ENCODE measurements around the gene NET1. TPM values are rescaled to one million over a fixed set of nuclear protein-coding genes. Genes with fewer than 3 reads are reported as not detected.

The NET1 gene, protein sequence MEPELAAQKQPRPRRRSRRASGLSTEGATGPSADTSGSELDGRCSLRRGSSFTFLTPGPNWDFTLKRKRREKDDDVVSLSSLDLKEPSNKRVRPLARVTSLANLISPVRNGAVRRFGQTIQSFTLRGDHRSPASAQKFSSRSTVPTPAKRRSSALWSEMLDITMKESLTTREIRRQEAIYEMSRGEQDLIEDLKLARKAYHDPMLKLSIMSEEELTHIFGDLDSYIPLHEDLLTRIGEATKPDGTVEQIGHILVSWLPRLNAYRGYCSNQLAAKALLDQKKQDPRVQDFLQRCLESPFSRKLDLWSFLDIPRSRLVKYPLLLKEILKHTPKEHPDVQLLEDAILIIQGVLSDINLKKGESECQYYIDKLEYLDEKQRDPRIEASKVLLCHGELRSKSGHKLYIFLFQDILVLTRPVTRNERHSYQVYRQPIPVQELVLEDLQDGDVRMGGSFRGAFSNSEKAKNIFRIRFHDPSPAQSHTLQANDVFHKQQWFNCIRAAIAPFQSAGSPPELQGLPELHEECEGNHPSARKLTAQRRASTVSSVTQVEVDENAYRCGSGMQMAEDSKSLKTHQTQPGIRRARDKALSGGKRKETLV
- 10 to 100 TPM; 41.5 to 52.0 TPM for polyA plus RNA-seq

GRCh38 chr10:5412277-5412941 is at the start of gene NET1:
NET1 (plus strand) TSS chr10:5412557; CDS start chr10:5412693, 136 bp downstream.
- WGBS, 2 donors: 0 to 1% methylated on average over 45 to 48 of the region's 48 CpGs
- peaks cover 0 to 2% of the 10 kb centered on the region in 2 donors for H3K36me3 ChIP-seq (ENCODE audit: control insufficient read depth in 2 of 2, insufficient read depth in 2 of 2, low read length in 1 of 2)
- no peaks in the 10 kb centered on the region for H3K27me3 ChIP-seq (ENCODE audit: control insufficient read depth in 1 of 2, insufficient read depth in 2 of 2, low read length in 2 of 2)
- peak within 1 kb of the TSS; percentile 70 to 75 for H3K27ac ChIP-seq (ENCODE audit: low read depth in 2 of 2, low read length in 1 of 2)
- no peaks in the 10 kb centered on the region for H3K9me3 ChIP-seq (ENCODE audit: control insufficient read depth in 2 of 2, insufficient read depth in 1 of 2, low read depth in 1 of 2, low read length in 1 of 2)
- peak within 1 kb of the TSS; percentile 76 to 80 for H3K4me3 ChIP-seq (ENCODE audit: low read depth in 1 of 2, low read length in 2 of 2)
- no peaks in the 10 kb centered on the region for H3K4me1 ChIP-seq (ENCODE audit: control insufficient read depth in 2 of 2, insufficient read depth in 2 of 2, low read length in 1 of 2)

DNA sequence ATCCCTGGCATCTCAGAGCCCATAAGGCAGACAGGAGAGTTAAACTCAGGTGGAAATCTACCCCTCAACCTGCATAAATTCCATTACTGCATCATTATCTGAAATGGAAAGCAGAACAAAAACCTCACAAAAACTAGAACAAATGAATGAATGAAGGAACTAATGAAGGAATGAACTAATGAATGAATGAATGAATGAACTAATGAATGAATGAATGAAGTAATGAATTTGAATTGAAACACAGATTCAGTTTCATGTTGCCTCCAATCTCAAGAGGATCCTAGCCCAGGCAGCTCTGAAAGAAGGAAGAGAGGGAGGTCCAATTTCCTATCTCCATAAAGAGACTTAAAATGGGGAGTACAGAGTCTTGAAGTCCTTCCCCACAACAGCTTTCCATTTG is 49.5 kb upstream of the NET1 start:
- Histone ChIP-seq H3K27me3 (ENCODE audit: control insufficient read depth in 1 of 2, insufficient read depth in 2 of 2, low read length in 2 of 2) (peaks cover 0 to 2% of the 10 kb centered on the region in 2 donors), H3K4me3 (ENCODE audit: low read depth in 1 of 2, low read length in 2 of 2) (no peak overlapping the region), H3K27ac (ENCODE audit: low read depth in 2 of 2, low read length in 1 of 2) (no peak overlapping the region), H3K4me1 (ENCODE audit: control insufficient read depth in 2 of 2, insufficient read depth in 2 of 2, low read length in 1 of 2) (no peaks in the 10 kb centered on the region), H3K9me3 (ENCODE audit: control insufficient read depth in 2 of 2, insufficient read depth in 1 of 2, low read depth in 1 of 2, low read length in 1 of 2) (no peaks in the 10 kb centered on the region), H3K36me3 (ENCODE audit: control insufficient read depth in 2 of 2, insufficient read depth in 2 of 2, low read length in 1 of 2) (no peaks in the 10 kb centered on the region)

- Histone ChIP-seq H3K27me3 (ENCODE audit: control insufficient read depth in 1 of 2, insufficient read depth in 2 of 2, low read length in 2 of 2) (peaks cover 0 to 2% of the 10 kb centered on the region in 2 donors), H3K9me3 (ENCODE audit: control insufficient read depth in 2 of 2, insufficient read depth in 1 of 2, low read depth in 1 of 2, low read length in 1 of 2) (no peaks in the 10 kb centered on the region), H3K36me3 (ENCODE audit: control insufficient read depth in 2 of 2, insufficient read depth in 2 of 2, low read length in 1 of 2) (no peaks in the 10 kb centered on the region), H3K27ac (ENCODE audit: low read depth in 2 of 2, low read length in 1 of 2) (no peak overlapping the region), H3K4me1 (ENCODE audit: control insufficient read depth in 2 of 2, insufficient read depth in 2 of 2, low read length in 1 of 2) (no peaks in the 10 kb centered on the region), H3K4me3 (ENCODE audit: low read depth in 1 of 2, low read length in 2 of 2) (no peak overlapping the region)
- 76 to 87% methylated on average over 11 of the region's 11 CpGs for WGBS, 2 donors
These were observed 48.0 kb upstream of the NET1 start for GRCh38 chr10:5364374-5364773.

GRCh38 chr10:5364890-5365338 is 47.4 kb upstream of the NET1 start, which contains the start of gene UCN3:
UCN3 (plus strand) TSS chr10:5364966; CDS start chr10:5373721, 8,755 bp downstream.
- Histone ChIP-seq H3K36me3 (ENCODE audit: control insufficient read depth in 2 of 2, insufficient read depth in 2 of 2, low read length in 1 of 2) (no peaks in the 10 kb centered on the region), H3K4me3 (ENCODE audit: low read depth in 1 of 2, low read length in 2 of 2) (no peak within 1 kb of the TSS), H3K27me3 (ENCODE audit: control insufficient read depth in 1 of 2, insufficient read depth in 2 of 2, low read length in 2 of 2) (peaks cover 0 to 2% of the 10 kb centered on the region in 2 donors), H3K4me1 (ENCODE audit: control insufficient read depth in 2 of 2, insufficient read depth in 2 of 2, low read length in 1 of 2) (no peaks in the 10 kb centered on the region), H3K27ac (ENCODE audit: low read depth in 2 of 2, low read length in 1 of 2) (no peak within 1 kb of the TSS), H3K9me3 (ENCODE audit: control insufficient read depth in 2 of 2, insufficient read depth in 1 of 2, low read depth in 1 of 2, low read length in 1 of 2) (no peaks in the 10 kb centered on the region)
- 47 to 63% methylated on average over 21 of the region's 21 CpGs for WGBS, 2 donors

GRCh38 chr10:5365928-5366327 is 46.4 kb upstream of the NET1 start:
- H3K27ac ChIP-seq (ENCODE audit: low read depth in 2 of 2, low read length in 1 of 2): no peak overlapping the region
- no peak overlapping the region for H3K4me3 ChIP-seq (ENCODE audit: low read depth in 1 of 2, low read length in 2 of 2)
- no peaks in the 10 kb centered on the region for H3K9me3 ChIP-seq (ENCODE audit: control insufficient read depth in 2 of 2, insufficient read depth in 1 of 2, low read depth in 1 of 2, low read length in 1 of 2)
- H3K36me3 ChIP-seq (ENCODE audit: control insufficient read depth in 2 of 2, insufficient read depth in 2 of 2, low read length in 1 of 2): no peaks in the 10 kb centered on the region
- no peaks in the 10 kb centered on the region for H3K4me1 ChIP-seq (ENCODE audit: control insufficient read depth in 2 of 2, insufficient read depth in 2 of 2, low read length in 1 of 2)
- no peaks in the 10 kb centered on the region for H3K27me3 ChIP-seq (ENCODE audit: control insufficient read depth in 1 of 2, insufficient read depth in 2 of 2, low read length in 2 of 2)
- WGBS, 2 donors: 37 to 42% methylated on average over 5 of the region's 5 CpGs

- Histone ChIP-seq H3K4me3 (ENCODE audit: low read depth in 1 of 2, low read length in 2 of 2) (no peak overlapping the region), H3K27ac (ENCODE audit: low read depth in 2 of 2, low read length in 1 of 2) (no peak overlapping the region), H3K9me3 (ENCODE audit: control insufficient read depth in 2 of 2, insufficient read depth in 1 of 2, low read depth in 1 of 2, low read length in 1 of 2) (no peaks in the 10 kb centered on the region), H3K36me3 (ENCODE audit: control insufficient read depth in 2 of 2, insufficient read depth in 2 of 2, low read length in 1 of 2) (no peaks in the 10 kb centered on the region), H3K27me3 (ENCODE audit: control insufficient read depth in 1 of 2, insufficient read depth in 2 of 2, low read length in 2 of 2) (no peaks in the 10 kb centered on the region), H3K4me1 (ENCODE audit: control insufficient read depth in 2 of 2, insufficient read depth in 2 of 2, low read length in 1 of 2) (no peaks in the 10 kb centered on the region)
- 64 to 69% methylated on average over 16 of the region's 16 CpGs for WGBS, 2 donors
These were observed 42.8 kb upstream of the NET1 start for GRCh38 chr10:5369362-5370158.

GRCh38 chr10:5370493-5371352 is 41.6 kb upstream of the NET1 start:
- no peaks in the 10 kb centered on the region for H3K27me3 ChIP-seq (ENCODE audit: control insufficient read depth in 1 of 2, insufficient read depth in 2 of 2, low read length in 2 of 2)
- no peak overlapping the region for H3K27ac ChIP-seq (ENCODE audit: low read depth in 2 of 2, low read length in 1 of 2)
- H3K36me3 ChIP-seq (ENCODE audit: control insufficient read depth in 2 of 2, insufficient read depth in 2 of 2, low read length in 1 of 2): no peaks in the 10 kb centered on the region
- no peaks in the 10 kb centered on the region for H3K4me1 ChIP-seq (ENCODE audit: control insufficient read depth in 2 of 2, insufficient read depth in 2 of 2, low read length in 1 of 2)
- no peak overlapping the region for H3K4me3 ChIP-seq (ENCODE audit: low read depth in 1 of 2, low read length in 2 of 2)
- H3K9me3 ChIP-seq (ENCODE audit: control insufficient read depth in 2 of 2, insufficient read depth in 1 of 2, low read depth in 1 of 2, low read length in 1 of 2): no peaks in the 10 kb centered on the region
- 74 to 92% methylated on average over 28 of the region's 28 CpGs for WGBS, 2 donors

GRCh38 chr10:5373307-5373706 is 39.0 kb upstream of the NET1 start:
- Histone ChIP-seq H3K9me3 (ENCODE audit: control insufficient read depth in 2 of 2, insufficient read depth in 1 of 2, low read depth in 1 of 2, low read length in 1 of 2) (no peaks in the 10 kb centered on the region), H3K27ac (ENCODE audit: low read depth in 2 of 2, low read length in 1 of 2) (no peak overlapping the region), H3K4me1 (ENCODE audit: control insufficient read depth in 2 of 2, insufficient read depth in 2 of 2, low read length in 1 of 2) (no peaks in the 10 kb centered on the region), H3K27me3 (ENCODE audit: control insufficient read depth in 1 of 2, insufficient read depth in 2 of 2, low read length in 2 of 2) (no peaks in the 10 kb centered on the region), H3K36me3 (ENCODE audit: control insufficient read depth in 2 of 2, insufficient read depth in 2 of 2, low read length in 1 of 2) (no peaks in the 10 kb centered on the region), H3K4me3 (ENCODE audit: low read depth in 1 of 2, low read length in 2 of 2) (no peak overlapping the region)
- 83% methylated on average over 4 of the region's 4 CpGs for WGBS, 2 donors
